Measurements from ENCODE around the gene UBXN1. TPM values are rescaled to one million over a fixed set of nuclear protein-coding genes. Genes with fewer than 3 reads are reported as not detected.

Gene UBXN1
- total RNA-seq, 2 experiments from 2014 or later: 101 to 129 TPM

GRCh38 chr11:62644220-62644619 lies 34.7 kb downstream of the UBXN1 start:
- Histone ChIP-seq H3K4me1 (ENCODE audit: insufficient read depth, low read length, poor library complexity, severe bottlenecking) (peaks cover 14% of the 10 kb centered on the region), H3K4me3 (ENCODE audit: low read depth, low read length, poor library complexity, severe bottlenecking) (no peak overlapping the region), H3K79me2 (ENCODE audit: insufficient read depth, low read depth, low read length) (peaks cover 60% of the 10 kb centered on the region), H3K9me3 (ENCODE audit: low read length) (no peaks in the 10 kb centered on the region), H3K27ac (ENCODE audit: low read depth, low read length, poor library complexity, severe bottlenecking) (no peak overlapping the region), H2AFZ (ENCODE audit: low read length) (no peak overlapping the region), H3K9me2 (ENCODE audit: insufficient read depth, low read length) (no peaks in the 10 kb centered on the region), H3K36me3 (ENCODE audit: insufficient read depth, low read length) (peaks cover 68% of the 10 kb centered on the region), H4K20me1 (ENCODE audit: insufficient read depth, low read length) (no peaks in the 10 kb centered on the region), H3K4me2 (ENCODE audit: low read length) (no peak overlapping the region)
- no peak for DNase-seq (ENCODE audit: low spot score)
- BruUV-seq (replicated peaks): no TSS peak
- ChIA-PET CTCF (ENCODE audit: unreplicated experiment) (no interaction called here), POLR2A (interaction anchor here (1.3 kb wide), 1 partner anchor 37 kb away, joined by 3 read pairs; no protein-coding TSS in a partner anchor)
- intact Hi-C loops (cut with micrococcal nuclease; ENCODE audit: unreplicated experiment): no loop called here
- TF ChIP-seq CTCF (conservative IDR thresholded peaks at IDR 0.05; ENCODE audit: low read length): no peak
- no peak for TF ChIP-seq EZH2phosphoT487 (IDR thresholded peaks at IDR 0.05; ENCODE audit: borderline replicate concordance, low read depth, low read length)

- ChIA-PET CTCF (ENCODE audit: unreplicated experiment) (no interaction called here), POLR2A (no interaction called here)
- no TSS peak for BruUV-seq (replicated peaks)
- H3K4me1 ChIP-seq (ENCODE audit: insufficient read depth, low read length, poor library complexity, severe bottlenecking): no peaks in the 10 kb centered on the region
- H3K4me2 ChIP-seq (ENCODE audit: low read length): no peak overlapping the region
- H2AFZ ChIP-seq (ENCODE audit: low read length): no peak overlapping the region
- H4K20me1 ChIP-seq (ENCODE audit: insufficient read depth, low read length): no peaks in the 10 kb centered on the region
- H3K27ac ChIP-seq (ENCODE audit: low read depth, low read length, poor library complexity, severe bottlenecking): no peak overlapping the region
- TF ChIP-seq EZH2phosphoT487 (IDR thresholded peaks at IDR 0.05; ENCODE audit: borderline replicate concordance, low read depth, low read length) (no peak), CTCF (conservative IDR thresholded peaks at IDR 0.05; ENCODE audit: low read length) (no peak)
- H3K36me3 ChIP-seq (ENCODE audit: insufficient read depth, low read length): peaks cover 98% of the 10 kb centered on the region
- no peaks in the 10 kb centered on the region for H3K9me2 ChIP-seq (ENCODE audit: insufficient read depth, low read length)
- intact Hi-C loops (cut with micrococcal nuclease; ENCODE audit: unreplicated experiment): no loop called here
- no peak overlapping the region for H3K4me3 ChIP-seq (ENCODE audit: low read depth, low read length, poor library complexity, severe bottlenecking)
- H3K79me2 ChIP-seq (ENCODE audit: insufficient read depth, low read depth, low read length): 0 out of 2 replicates have a peak, but pooled peaks cover 8% of the 10 kb centered on the region
- DNase-seq (ENCODE audit: low spot score): no peak
- no peaks in the 10 kb centered on the region for H3K9me3 ChIP-seq (ENCODE audit: low read length)
These were observed 46.4 kb downstream of the UBXN1 start for GRCh38 chr11:62632492-62632891.

GRCh38 chr11:62627713-62628112 lies 51.2 kb downstream of the UBXN1 start:
- no peak overlapping the region for H3K4me2 ChIP-seq (ENCODE audit: low read length)
- POLR2A ChIA-PET: interaction anchor here (0.6 to 1.1 kb wide), 2 partner anchors 19 to 122 kb away, joined by 3 to 4 read pairs; partner anchors contain the start of gene GANAB
- H3K9me2 ChIP-seq (ENCODE audit: insufficient read depth, low read length): no peaks in the 10 kb centered on the region
- intact Hi-C loops (cut with micrococcal nuclease; ENCODE audit: unreplicated experiment): no loop called here
- no peak for DNase-seq (ENCODE audit: low spot score)
- no peak for TF ChIP-seq EZH2phosphoT487 (IDR thresholded peaks at IDR 0.05; ENCODE audit: borderline replicate concordance, low read depth, low read length)
- TF ChIP-seq CTCF (conservative IDR thresholded peaks at IDR 0.05; ENCODE audit: low read length): peak; percentile 23; the same call in 1 of the 2 replicates
- H3K4me3 ChIP-seq (ENCODE audit: low read depth, low read length, poor library complexity, severe bottlenecking): no peak overlapping the region
- CTCF ChIA-PET (ENCODE audit: unreplicated experiment): no interaction called here
- H3K4me1 ChIP-seq (ENCODE audit: insufficient read depth, low read length, poor library complexity, severe bottlenecking): no peaks in the 10 kb centered on the region
- H4K20me1 ChIP-seq (ENCODE audit: insufficient read depth, low read length): no peaks in the 10 kb centered on the region
- no peaks in the 10 kb centered on the region for H3K9me3 ChIP-seq (ENCODE audit: low read length)
- H3K27ac ChIP-seq (ENCODE audit: low read depth, low read length, poor library complexity, severe bottlenecking): no peak overlapping the region
- H3K36me3 ChIP-seq (ENCODE audit: insufficient read depth, low read length): peaks cover 80% of the 10 kb centered on the region
- no peak overlapping the region for H2AFZ ChIP-seq (ENCODE audit: low read length)
- BruUV-seq (replicated peaks): no TSS peak
- H3K79me2 ChIP-seq (ENCODE audit: insufficient read depth, low read depth, low read length): no peaks in the 10 kb centered on the region

Small RNA genes lying within 50 kb of the gene (small RNA-seq; reads per million reads assigned to genes)
- gene SNORA57: not detected

Other genes starting within 250 kb of the UBXN1 start
- gene AHNAK, start 132.3 kb downstream of the UBXN1 start, total RNA-seq (2014; rRNA removed; shearing (Covaris generic)): 0.08 and 0.28 TPM in 2 replicates
- 0.21 and 0.30 TPM in 2 replicates for gene AHNAK, start 132.3 kb downstream of the UBXN1 start, total RNA-seq (2022)
- gene EEF1G, start 105.2 kb downstream of the UBXN1 start, total RNA-seq (2014; rRNA removed; shearing (Covaris generic)): 2,328 and 2,651 TPM in 2 replicates
- gene EEF1G, start 105.2 kb downstream of the UBXN1 start, total RNA-seq (2022): 1,778 and 1,903 TPM in 2 replicates
- gene TUT1, start 87.5 kb downstream of the UBXN1 start, total RNA-seq (2014; rRNA removed; shearing (Covaris generic)): 15.6 and 22.5 TPM in 2 replicates
- 38.2 and 40.4 TPM in 2 replicates for gene TUT1, start 87.5 kb downstream of the UBXN1 start, total RNA-seq (2022)
- gene MTA2, start 77.2 kb downstream of the UBXN1 start, total RNA-seq (2014; rRNA removed; shearing (Covaris generic)): 130 and 133 TPM in 2 replicates
- 162 and 174 TPM in 2 replicates for gene MTA2, start 77.2 kb downstream of the UBXN1 start, total RNA-seq (2022)
- gene EML3, start 66.3 kb downstream of the UBXN1 start, total RNA-seq (2014; rRNA removed; shearing (Covaris generic)): 41.2 and 52.8 TPM in 2 replicates
- 81.6 and 92.6 TPM in 2 replicates for gene EML3, start 66.3 kb downstream of the UBXN1 start, total RNA-seq (2022)
- 0.69 and 1.1 TPM in 2 replicates for gene ROM1, start 65.8 kb downstream of the UBXN1 start, total RNA-seq (2014; rRNA removed; shearing (Covaris generic))
- gene ROM1, start 65.8 kb downstream of the UBXN1 start, total RNA-seq (2022): 1.2 and 2.5 TPM in 2 replicates
- gene B3GAT3, start 57.1 kb downstream of the UBXN1 start, total RNA-seq (2014; rRNA removed; shearing (Covaris generic)): 55.8 and 74.3 TPM in 2 replicates
- 66.2 and 71.3 TPM in 2 replicates for gene B3GAT3, start 57.1 kb downstream of the UBXN1 start, total RNA-seq (2022)
- gene GANAB, start 32.5 kb downstream of the UBXN1 start, total RNA-seq (2014; rRNA removed; shearing (Covaris generic)): 91.4 and 108 TPM in 2 replicates
- 205 and 217 TPM in 2 replicates for gene GANAB, start 32.5 kb downstream of the UBXN1 start, total RNA-seq (2022)
- gene INTS5, start 25.8 kb downstream of the UBXN1 start, total RNA-seq (2014; rRNA removed; shearing (Covaris generic)): 22.5 and 25.5 TPM in 2 replicates
- 22.1 and 25.1 TPM in 2 replicates for gene INTS5, start 25.8 kb downstream of the UBXN1 start, total RNA-seq (2022)
- gene C11orf98, start 13.9 kb downstream of the UBXN1 start, total RNA-seq (2014; rRNA removed; shearing (Covaris generic)): 148 and 194 TPM in 2 replicates
- 84.4 and 105 TPM in 2 replicates for gene C11orf98, start 13.9 kb downstream of the UBXN1 start, total RNA-seq (2022)
- 88.4 and 90.8 TPM in 2 replicates for gene CSKMT, start 13.8 kb downstream of the UBXN1 start, total RNA-seq (2014; rRNA removed; shearing (Covaris generic))
- 52.6 and 80.1 TPM in 2 replicates for gene CSKMT, start 13.8 kb downstream of the UBXN1 start, total RNA-seq (2022)
- 40.0 and 40.3 TPM in 2 replicates for gene UQCC3, start 7.4 kb downstream of the UBXN1 start, total RNA-seq (2014; rRNA removed; shearing (Covaris generic))
- 13.1 and 15.5 TPM in 2 replicates for gene UQCC3, start 7.4 kb downstream of the UBXN1 start, total RNA-seq (2022)
- gene LBHD1, start 6.8 kb downstream of the UBXN1 start, total RNA-seq (2014; rRNA removed; shearing (Covaris generic)): 7.1 and 9.3 TPM in 2 replicates
- 22.3 and 22.8 TPM in 2 replicates for gene LBHD1, start 6.8 kb downstream of the UBXN1 start, total RNA-seq (2022)
- gene LRRN4CL, start 10.5 kb upstream of the UBXN1 start, total RNA-seq (2014; rRNA removed; shearing (Covaris generic)): 0.79 and 1.3 TPM in 2 replicates
- gene LRRN4CL, start 10.5 kb upstream of the UBXN1 start, total RNA-seq (2022): 0.65 TPM in 2 replicates
- gene BSCL2, start 28.4 kb upstream of the UBXN1 start, total RNA-seq (2014; rRNA removed; shearing (Covaris generic)): 20.7 and 21.6 TPM in 2 replicates
- gene BSCL2, start 28.4 kb upstream of the UBXN1 start, total RNA-seq (2022): 46.2 and 46.7 TPM in 2 replicates
- gene GNG3, start 28.6 kb upstream of the UBXN1 start, total RNA-seq (2014; rRNA removed; shearing (Covaris generic)): not detected in 2 replicates
- not detected in 2 replicates for gene GNG3, start 28.6 kb upstream of the UBXN1 start, total RNA-seq (2022)
- 8.3 and 19.2 TPM in 2 replicates for gene HNRNPUL2, start 48.4 kb upstream of the UBXN1 start, total RNA-seq (2014; rRNA removed; shearing (Covaris generic))
- gene HNRNPUL2, start 48.4 kb upstream of the UBXN1 start, total RNA-seq (2022): 59.2 and 64.4 TPM in 2 replicates
- gene TTC9C, start 49.4 kb upstream of the UBXN1 start, total RNA-seq (2014; rRNA removed; shearing (Covaris generic)): 36.7 and 51.7 TPM in 2 replicates
- gene TTC9C, start 49.4 kb upstream of the UBXN1 start, total RNA-seq (2022): 70.2 and 75.1 TPM in 2 replicates
- gene ZBTB3, start 75.1 kb upstream of the UBXN1 start, total RNA-seq (2014; rRNA removed; shearing (Covaris generic)): 11.1 and 11.8 TPM in 2 replicates
- gene ZBTB3, start 75.1 kb upstream of the UBXN1 start, total RNA-seq (2022): 10.7 and 11.3 TPM in 2 replicates
- 108 and 118 TPM in 2 replicates for gene POLR2G, start 82.5 kb upstream of the UBXN1 start, total RNA-seq (2014; rRNA removed; shearing (Covaris generic))
- gene POLR2G, start 82.5 kb upstream of the UBXN1 start, total RNA-seq (2022): 115 and 118 TPM in 2 replicates
- 23.7 and 26.1 TPM in 2 replicates for gene TAF6L, start 92.3 kb upstream of the UBXN1 start, total RNA-seq (2014; rRNA removed; shearing (Covaris generic))
- gene TAF6L, start 92.3 kb upstream of the UBXN1 start, total RNA-seq (2022): 24.1 and 29.9 TPM in 2 replicates
- gene TMEM179B, start 108.3 kb upstream of the UBXN1 start, total RNA-seq (2014; rRNA removed; shearing (Covaris generic)): 22.8 and 33.1 TPM in 2 replicates
- 18.6 and 21.5 TPM in 2 replicates for gene TMEM179B, start 108.3 kb upstream of the UBXN1 start, total RNA-seq (2022)
- 32.6 and 42.9 TPM in 2 replicates for gene TMEM223, start 112.9 kb upstream of the UBXN1 start, total RNA-seq (2014; rRNA removed; shearing (Covaris generic))
- 15.8 and 24.4 TPM in 2 replicates for gene TMEM223, start 112.9 kb upstream of the UBXN1 start, total RNA-seq (2022)
- gene NXF1, start 126.4 kb upstream of the UBXN1 start, total RNA-seq (2014; rRNA removed; shearing (Covaris generic)): 35.1 and 53.3 TPM in 2 replicates
- 50.5 and 62.0 TPM in 2 replicates for gene NXF1, start 126.4 kb upstream of the UBXN1 start, total RNA-seq (2022)
- 21.7 and 30.6 TPM in 2 replicates for gene STX5, start 153.0 kb upstream of the UBXN1 start, total RNA-seq (2014; rRNA removed; shearing (Covaris generic))
- gene STX5, start 153.0 kb upstream of the UBXN1 start, total RNA-seq (2022): 41.0 and 47.5 TPM in 2 replicates
- 1.0 TPM in 1 of 2 replicates, not detected in the other for gene TEX54, start 153.8 kb upstream of the UBXN1 start, total RNA-seq (2014; rRNA removed; shearing (Covaris generic))
- 0.89 TPM in 1 of 2 replicates, not detected in the other for gene TEX54, start 153.8 kb upstream of the UBXN1 start, total RNA-seq (2022)
- 139 and 169 TPM in 2 replicates for gene WDR74, start 160.5 kb upstream of the UBXN1 start, total RNA-seq (2014; rRNA removed; shearing (Covaris generic))
- 85.0 and 98.4 TPM in 2 replicates for gene WDR74, start 160.5 kb upstream of the UBXN1 start, total RNA-seq (2022)
- gene SLC3A2, start 201.8 kb upstream of the UBXN1 start, total RNA-seq (2014; rRNA removed; shearing (Covaris generic)): 289 and 291 TPM in 2 replicates
- 321 and 339 TPM in 2 replicates for gene SLC3A2, start 201.8 kb upstream of the UBXN1 start, total RNA-seq (2022)
- gene CHRM1, start 242.3 kb upstream of the UBXN1 start, total RNA-seq (2014; rRNA removed; shearing (Covaris generic)): not detected in 2 replicates
- gene CHRM1, start 242.3 kb upstream of the UBXN1 start, total RNA-seq (2022): not detected in 2 replicates